ENCODE results near the gene SYT13.

Gene SYT13

DNA sequence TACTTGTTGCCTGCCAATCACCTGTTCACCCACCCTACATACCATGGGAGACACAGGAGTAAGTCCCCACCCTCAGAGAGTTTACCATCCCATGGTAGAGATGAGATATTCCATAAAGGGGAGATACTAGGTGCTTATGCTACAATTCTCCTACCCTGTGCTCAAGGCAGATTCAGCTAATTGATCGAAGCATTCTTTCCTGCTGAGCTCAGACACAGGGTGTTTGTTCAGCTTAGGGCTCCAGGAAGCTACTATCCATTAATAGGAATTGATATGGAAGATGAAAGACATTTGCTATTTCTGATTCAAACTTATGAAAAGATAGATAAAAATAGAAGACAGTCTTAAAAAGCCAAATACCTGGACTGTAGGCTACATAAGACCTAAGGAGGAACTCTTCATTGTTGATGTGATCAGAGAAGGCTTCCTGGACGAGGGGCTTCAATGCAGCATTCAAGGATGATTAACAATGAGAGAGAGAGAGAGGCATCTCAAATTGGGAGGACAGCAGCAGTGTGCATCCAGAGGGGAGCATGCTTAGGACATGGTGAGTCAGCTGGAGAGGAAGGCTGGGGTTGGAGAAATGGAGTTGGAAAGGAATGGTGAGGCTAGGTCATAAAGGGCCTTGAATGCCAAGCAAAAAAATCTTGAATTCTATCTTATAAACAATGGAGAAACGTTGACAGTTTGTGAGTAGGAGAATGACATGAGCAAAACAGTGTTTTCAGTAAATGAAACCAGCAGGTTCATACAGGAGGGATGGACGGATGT lies 15.0 kb downstream of the SYT13 start:
- no peak for ATAC-seq
- TF ChIP-seq SNAI2 (CRISPR knock-in tag; IDR thresholded peaks at IDR 0.05) (no peak), ESRRG (CRISPR knock-in tag; IDR thresholded peaks at IDR 0.05) (no peak), GLIS3 (CRISPR knock-in tag; IDR thresholded peaks at IDR 0.05) (no peak), CSDC2 (CRISPR knock-in tag; IDR thresholded peaks at IDR 0.05) (no peak), TCF4 (CRISPR knock-in tag; IDR thresholded peaks at IDR 0.05; ENCODE audit: borderline replicate concordance) (no peak), ARNTL (CRISPR knock-in tag; IDR thresholded peaks at IDR 0.05; ENCODE audit: borderline replicate concordance, low read depth) (no peak), ZFP30 (CRISPR knock-in tag; IDR thresholded peaks at IDR 0.05) (no peak), TOX (CRISPR knock-in tag; IDR thresholded peaks at IDR 0.05; ENCODE audit: borderline replicate concordance) (no peak), PPARA (CRISPR knock-in tag; IDR thresholded peaks at IDR 0.05; ENCODE audit: borderline replicate concordance) (no peak), BACH2 (CRISPR knock-in tag; IDR thresholded peaks at IDR 0.05; ENCODE audit: borderline replicate concordance) (no peak), ZNF565 (CRISPR knock-in tag; conservative IDR thresholded peaks at IDR 0.05; ENCODE audit: low read depth) (no peak)
- TF ChIP-seq, protein P1, sequence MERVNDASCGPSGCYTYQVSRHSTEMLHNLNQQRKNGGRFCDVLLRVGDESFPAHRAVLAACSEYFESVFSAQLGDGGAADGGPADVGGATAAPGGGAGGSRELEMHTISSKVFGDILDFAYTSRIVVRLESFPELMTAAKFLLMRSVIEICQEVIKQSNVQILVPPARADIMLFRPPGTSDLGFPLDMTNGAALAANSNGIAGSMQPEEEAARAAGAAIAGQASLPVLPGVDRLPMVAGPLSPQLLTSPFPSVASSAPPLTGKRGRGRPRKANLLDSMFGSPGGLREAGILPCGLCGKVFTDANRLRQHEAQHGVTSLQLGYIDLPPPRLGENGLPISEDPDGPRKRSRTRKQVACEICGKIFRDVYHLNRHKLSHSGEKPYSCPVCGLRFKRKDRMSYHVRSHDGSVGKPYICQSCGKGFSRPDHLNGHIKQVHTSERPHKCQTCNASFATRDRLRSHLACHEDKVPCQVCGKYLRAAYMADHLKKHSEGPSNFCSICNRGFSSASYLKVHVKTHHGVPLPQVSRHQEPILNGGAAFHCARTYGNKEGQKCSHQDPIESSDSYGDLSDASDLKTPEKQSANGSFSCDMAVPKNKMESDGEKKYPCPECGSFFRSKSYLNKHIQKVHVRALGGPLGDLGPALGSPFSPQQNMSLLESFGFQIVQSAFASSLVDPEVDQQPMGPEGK (CRISPR knock-in tag; IDR thresholded peaks at IDR 0.05; ENCODE audit: borderline replicate concordance), result no peak
- TF ChIP-seq, protein P2, sequence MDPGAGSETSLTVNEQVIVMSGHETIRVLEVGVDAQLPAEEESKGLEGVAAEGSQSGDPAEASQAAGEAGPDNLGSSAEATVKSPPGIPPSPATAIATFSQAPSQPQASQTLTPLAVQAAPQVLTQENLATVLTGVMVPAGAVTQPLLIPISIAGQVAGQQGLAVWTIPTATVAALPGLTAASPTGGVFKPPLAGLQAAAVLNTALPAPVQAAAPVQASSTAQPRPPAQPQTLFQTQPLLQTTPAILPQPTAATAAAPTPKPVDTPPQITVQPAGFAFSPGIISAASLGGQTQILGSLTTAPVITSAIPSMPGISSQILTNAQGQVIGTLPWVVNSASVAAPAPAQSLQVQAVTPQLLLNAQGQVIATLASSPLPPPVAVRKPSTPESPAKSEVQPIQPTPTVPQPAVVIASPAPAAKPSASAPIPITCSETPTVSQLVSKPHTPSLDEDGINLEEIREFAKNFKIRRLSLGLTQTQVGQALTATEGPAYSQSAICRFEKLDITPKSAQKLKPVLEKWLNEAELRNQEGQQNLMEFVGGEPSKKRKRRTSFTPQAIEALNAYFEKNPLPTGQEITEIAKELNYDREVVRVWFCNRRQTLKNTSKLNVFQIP (CRISPR knock-in tag; IDR thresholded peaks at IDR 0.05; ENCODE audit: borderline replicate concordance, low read depth), result no peak
- TF ChIP-seq, protein P3, sequence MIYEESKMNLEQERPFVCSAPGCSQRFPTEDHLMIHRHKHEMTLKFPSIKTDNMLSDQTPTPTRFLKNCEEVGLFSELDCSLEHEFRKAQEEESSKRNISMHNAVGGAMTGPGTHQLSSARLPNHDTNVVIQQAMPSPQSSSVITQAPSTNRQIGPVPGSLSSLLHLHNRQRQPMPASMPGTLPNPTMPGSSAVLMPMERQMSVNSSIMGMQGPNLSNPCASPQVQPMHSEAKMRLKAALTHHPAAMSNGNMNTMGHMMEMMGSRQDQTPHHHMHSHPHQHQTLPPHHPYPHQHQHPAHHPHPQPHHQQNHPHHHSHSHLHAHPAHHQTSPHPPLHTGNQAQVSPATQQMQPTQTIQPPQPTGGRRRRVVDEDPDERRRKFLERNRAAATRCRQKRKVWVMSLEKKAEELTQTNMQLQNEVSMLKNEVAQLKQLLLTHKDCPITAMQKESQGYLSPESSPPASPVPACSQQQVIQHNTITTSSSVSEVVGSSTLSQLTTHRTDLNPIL (CRISPR knock-in tag; IDR thresholded peaks at IDR 0.05; ENCODE audit: low read depth), result no peak
- TF ChIP-seq, protein P4, sequence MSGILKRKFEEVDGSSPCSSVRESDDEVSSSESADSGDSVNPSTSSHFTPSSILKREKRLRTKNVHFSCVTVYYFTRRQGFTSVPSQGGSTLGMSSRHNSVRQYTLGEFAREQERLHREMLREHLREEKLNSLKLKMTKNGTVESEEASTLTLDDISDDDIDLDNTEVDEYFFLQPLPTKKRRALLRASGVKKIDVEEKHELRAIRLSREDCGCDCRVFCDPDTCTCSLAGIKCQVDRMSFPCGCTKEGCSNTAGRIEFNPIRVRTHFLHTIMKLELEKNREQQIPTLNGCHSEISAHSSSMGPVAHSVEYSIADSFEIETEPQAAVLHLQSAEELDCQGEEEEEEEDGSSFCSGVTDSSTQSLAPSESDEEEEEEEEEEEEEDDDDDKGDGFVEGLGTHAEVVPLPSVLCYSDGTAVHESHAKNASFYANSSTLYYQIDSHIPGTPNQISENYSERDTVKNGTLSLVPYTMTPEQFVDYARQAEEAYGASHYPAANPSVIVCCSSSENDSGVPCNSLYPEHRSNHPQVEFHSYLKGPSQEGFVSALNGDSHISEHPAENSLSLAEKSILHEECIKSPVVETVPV (CRISPR knock-in tag; IDR thresholded peaks at IDR 0.05), result no peak

DNA sequence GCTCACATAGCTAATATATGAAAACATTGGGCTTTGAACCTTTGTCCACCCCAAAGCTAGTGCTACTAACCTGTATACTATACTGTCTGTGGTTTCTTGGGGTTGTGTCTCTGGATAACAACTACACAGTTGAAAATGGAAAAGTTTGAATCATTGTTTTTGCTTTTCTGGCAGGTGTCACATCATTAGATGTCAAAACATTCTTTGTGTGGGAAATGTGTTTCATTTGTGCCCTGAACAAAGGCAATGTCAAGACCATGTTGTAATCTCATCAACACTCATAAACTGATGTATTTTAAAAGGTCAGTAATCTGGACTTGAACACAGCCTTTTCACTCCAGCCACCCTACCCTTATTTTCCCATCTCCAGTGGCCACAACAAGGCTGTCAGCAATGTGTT lies 16.5 kb downstream of the SYT13 start:
- ATAC-seq, result no peak
- TF ChIP-seq ZC3H10 (CRISPR knock-in tag; IDR thresholded peaks at IDR 0.05) (no peak), ZNF8 (CRISPR knock-in tag; IDR thresholded peaks at IDR 0.05) (no peak), GLIS3 (CRISPR knock-in tag; IDR thresholded peaks at IDR 0.05) (no peak), ESRRG (CRISPR knock-in tag; IDR thresholded peaks at IDR 0.05) (no peak), ARNTL (CRISPR knock-in tag; IDR thresholded peaks at IDR 0.05; ENCODE audit: borderline replicate concordance, low read depth) (no peak), PPARA (CRISPR knock-in tag; IDR thresholded peaks at IDR 0.05; ENCODE audit: borderline replicate concordance) (no peak), OSR1 (CRISPR knock-in tag; IDR thresholded peaks at IDR 0.05) (no peak), ZNF70 (CRISPR knock-in tag; IDR thresholded peaks at IDR 0.05) (no peak), CSDC2 (CRISPR knock-in tag; IDR thresholded peaks at IDR 0.05) (no peak), BACH2 (CRISPR knock-in tag; IDR thresholded peaks at IDR 0.05; ENCODE audit: borderline replicate concordance) (no peak), ZFP3 (CRISPR knock-in tag; IDR thresholded peaks at IDR 0.05) (no peak), TOX (CRISPR knock-in tag; IDR thresholded peaks at IDR 0.05; ENCODE audit: borderline replicate concordance) (no peak), ZNF565 (CRISPR knock-in tag; conservative IDR thresholded peaks at IDR 0.05; ENCODE audit: low read depth) (no peak), SNAI2 (CRISPR knock-in tag; IDR thresholded peaks at IDR 0.05) (no peak)
- TF ChIP-seq, protein P2 (CRISPR knock-in tag; IDR thresholded peaks at IDR 0.05; ENCODE audit: borderline replicate concordance, low read depth), result no peak
- TF ChIP-seq, protein P3 (CRISPR knock-in tag; IDR thresholded peaks at IDR 0.05; ENCODE audit: low read depth), result no peak
- TF ChIP-seq, protein P5, sequence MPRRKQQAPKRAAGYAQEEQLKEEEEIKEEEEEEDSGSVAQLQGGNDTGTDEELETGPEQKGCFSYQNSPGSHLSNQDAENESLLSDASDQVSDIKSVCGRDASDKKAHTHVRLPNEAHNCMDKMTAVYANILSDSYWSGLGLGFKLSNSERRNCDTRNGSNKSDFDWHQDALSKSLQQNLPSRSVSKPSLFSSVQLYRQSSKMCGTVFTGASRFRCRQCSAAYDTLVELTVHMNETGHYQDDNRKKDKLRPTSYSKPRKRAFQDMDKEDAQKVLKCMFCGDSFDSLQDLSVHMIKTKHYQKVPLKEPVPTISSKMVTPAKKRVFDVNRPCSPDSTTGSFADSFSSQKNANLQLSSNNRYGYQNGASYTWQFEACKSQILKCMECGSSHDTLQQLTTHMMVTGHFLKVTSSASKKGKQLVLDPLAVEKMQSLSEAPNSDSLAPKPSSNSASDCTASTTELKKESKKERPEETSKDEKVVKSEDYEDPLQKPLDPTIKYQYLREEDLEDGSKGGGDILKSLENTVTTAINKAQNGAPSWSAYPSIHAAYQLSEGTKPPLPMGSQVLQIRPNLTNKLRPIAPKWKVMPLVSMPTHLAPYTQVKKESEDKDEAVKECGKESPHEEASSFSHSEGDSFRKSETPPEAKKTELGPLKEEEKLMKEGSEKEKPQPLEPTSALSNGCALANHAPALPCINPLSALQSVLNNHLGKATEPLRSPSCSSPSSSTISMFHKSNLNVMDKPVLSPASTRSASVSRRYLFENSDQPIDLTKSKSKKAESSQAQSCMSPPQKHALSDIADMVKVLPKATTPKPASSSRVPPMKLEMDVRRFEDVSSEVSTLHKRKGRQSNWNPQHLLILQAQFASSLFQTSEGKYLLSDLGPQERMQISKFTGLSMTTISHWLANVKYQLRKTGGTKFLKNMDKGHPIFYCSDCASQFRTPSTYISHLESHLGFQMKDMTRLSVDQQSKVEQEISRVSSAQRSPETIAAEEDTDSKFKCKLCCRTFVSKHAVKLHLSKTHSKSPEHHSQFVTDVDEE (CRISPR knock-in tag; IDR thresholded peaks at IDR 0.05), result no peak

Measured in SK-N-SH treated with all-trans-retinoic acid at 6 μM for 48 hours (cell line).